Measurements from ENCODE around the gene PGF.

Gene PGF

DNA sequence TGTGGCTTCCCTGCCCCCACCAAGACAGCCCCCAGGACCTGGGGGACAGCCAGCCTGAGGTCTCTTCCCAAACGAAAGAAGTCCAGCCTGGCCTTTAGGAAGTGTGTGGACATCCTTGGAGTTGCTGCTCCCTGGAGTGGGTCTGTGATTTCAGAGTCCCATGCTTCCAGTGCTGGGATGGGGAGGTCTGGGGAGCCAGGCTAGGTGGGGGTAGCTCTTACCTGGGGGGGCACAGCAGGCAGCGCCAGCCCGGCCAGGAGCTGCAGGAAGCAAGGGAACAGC is 509 bp downstream of the PGF start:
- Histone ChIP-seq H3K4me3 (replicated peaks; ENCODE audit: insufficient read depth, low read length) (no peak overlapping the region), H3K27me3 (ENCODE audit: insufficient read depth, poor library complexity, severe bottlenecking) (no peaks in the 10 kb centered on the region), H3K27ac (replicated peaks) (no peak overlapping the region)
- DNase-seq (ENCODE audit: low read depth in 1 of 2, low spot score in 1 of 2) = no peak
- TF ChIP-seq GABPA (IDR thresholded peaks at IDR 0.05; ENCODE audit: low read depth) (no peak), POLR2AphosphoS5 (IDR thresholded peaks at IDR 0.05; ENCODE audit: low read depth) (no peak), SPI1 (IDR thresholded peaks at IDR 0.05; ENCODE audit: borderline replicate concordance, low read depth) (no peak)
- TF ChIP-seq, protein P1, sequence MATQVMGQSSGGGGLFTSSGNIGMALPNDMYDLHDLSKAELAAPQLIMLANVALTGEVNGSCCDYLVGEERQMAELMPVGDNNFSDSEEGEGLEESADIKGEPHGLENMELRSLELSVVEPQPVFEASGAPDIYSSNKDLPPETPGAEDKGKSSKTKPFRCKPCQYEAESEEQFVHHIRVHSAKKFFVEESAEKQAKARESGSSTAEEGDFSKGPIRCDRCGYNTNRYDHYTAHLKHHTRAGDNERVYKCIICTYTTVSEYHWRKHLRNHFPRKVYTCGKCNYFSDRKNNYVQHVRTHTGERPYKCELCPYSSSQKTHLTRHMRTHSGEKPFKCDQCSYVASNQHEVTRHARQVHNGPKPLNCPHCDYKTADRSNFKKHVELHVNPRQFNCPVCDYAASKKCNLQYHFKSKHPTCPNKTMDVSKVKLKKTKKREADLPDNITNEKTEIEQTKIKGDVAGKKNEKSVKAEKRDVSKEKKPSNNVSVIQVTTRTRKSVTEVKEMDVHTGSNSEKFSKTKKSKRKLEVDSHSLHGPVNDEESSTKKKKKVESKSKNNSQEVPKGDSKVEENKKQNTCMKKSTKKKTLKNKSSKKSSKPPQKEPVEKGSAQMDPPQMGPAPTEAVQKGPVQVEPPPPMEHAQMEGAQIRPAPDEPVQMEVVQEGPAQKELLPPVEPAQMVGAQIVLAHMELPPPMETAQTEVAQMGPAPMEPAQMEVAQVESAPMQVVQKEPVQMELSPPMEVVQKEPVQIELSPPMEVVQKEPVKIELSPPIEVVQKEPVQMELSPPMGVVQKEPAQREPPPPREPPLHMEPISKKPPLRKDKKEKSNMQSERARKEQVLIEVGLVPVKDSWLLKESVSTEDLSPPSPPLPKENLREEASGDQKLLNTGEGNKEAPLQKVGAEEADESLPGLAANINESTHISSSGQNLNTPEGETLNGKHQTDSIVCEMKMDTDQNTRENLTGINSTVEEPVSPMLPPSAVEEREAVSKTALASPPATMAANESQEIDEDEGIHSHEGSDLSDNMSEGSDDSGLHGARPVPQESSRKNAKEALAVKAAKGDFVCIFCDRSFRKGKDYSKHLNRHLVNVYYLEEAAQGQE (IDR thresholded peaks at IDR 0.05; ENCODE audit: insufficient replicate concordance, low read depth) = no peak
- TF ChIP-seq, protein P2, sequence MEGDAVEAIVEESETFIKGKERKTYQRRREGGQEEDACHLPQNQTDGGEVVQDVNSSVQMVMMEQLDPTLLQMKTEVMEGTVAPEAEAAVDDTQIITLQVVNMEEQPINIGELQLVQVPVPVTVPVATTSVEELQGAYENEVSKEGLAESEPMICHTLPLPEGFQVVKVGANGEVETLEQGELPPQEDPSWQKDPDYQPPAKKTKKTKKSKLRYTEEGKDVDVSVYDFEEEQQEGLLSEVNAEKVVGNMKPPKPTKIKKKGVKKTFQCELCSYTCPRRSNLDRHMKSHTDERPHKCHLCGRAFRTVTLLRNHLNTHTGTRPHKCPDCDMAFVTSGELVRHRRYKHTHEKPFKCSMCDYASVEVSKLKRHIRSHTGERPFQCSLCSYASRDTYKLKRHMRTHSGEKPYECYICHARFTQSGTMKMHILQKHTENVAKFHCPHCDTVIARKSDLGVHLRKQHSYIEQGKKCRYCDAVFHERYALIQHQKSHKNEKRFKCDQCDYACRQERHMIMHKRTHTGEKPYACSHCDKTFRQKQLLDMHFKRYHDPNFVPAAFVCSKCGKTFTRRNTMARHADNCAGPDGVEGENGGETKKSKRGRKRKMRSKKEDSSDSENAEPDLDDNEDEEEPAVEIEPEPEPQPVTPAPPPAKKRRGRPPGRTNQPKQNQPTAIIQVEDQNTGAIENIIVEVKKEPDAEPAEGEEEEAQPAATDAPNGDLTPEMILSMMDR (IDR thresholded peaks at IDR 0.05; ENCODE audit: insufficient read depth, low read length) = no peak

DNA sequence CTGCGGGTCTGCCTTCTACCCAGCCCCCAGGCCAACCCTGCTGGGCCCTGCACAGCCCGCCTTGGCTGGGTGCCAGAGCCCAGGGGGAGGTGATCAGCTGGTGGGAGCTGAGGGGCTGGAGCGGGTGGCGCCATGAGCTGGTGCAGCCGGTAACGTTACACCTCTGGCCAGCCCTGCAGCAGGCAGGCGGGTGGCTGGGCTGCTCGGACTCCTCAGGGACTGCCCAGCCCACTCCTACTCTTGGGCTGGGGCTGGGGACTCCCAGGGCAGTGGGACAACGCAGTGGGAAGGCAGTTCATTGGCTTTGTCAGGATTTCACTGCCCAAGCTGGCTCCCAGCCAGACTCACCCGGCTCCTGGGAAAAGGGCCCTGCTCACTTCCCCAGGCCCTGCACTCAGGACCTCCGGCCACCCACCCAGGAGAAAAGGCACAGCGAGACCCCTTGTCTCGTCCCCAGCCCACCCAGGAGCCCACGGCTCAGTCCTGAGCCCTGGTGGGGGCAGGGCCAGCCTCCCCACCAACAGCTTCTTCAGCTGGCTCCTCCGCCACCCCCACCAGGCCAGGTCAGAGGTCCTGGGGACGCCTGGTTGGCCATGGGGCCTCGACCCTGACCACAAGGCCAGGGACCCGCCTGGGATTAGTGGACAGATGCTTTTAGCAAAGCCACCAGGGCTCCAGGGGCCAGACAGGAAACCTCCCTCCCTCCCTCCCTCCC is 1.0 kb downstream of the PGF start:
- Histone ChIP-seq H3K4me3 (replicated peaks; ENCODE audit: insufficient read depth, low read length) (no peak overlapping the region), H3K27ac (replicated peaks) (no peak overlapping the region), H3K27me3 (ENCODE audit: insufficient read depth, poor library complexity, severe bottlenecking) (no peaks in the 10 kb centered on the region)
- DNase-seq (ENCODE audit: low read depth in 1 of 2, low spot score in 1 of 2) = no peak
- TF ChIP-seq POLR2AphosphoS5 (IDR thresholded peaks at IDR 0.05; ENCODE audit: low read depth) (no peak), SPI1 (IDR thresholded peaks at IDR 0.05; ENCODE audit: borderline replicate concordance, low read depth) (no peak), GABPA (IDR thresholded peaks at IDR 0.05; ENCODE audit: low read depth) (no peak)
- TF ChIP-seq, protein P1 (IDR thresholded peaks at IDR 0.05; ENCODE audit: insufficient replicate concordance, low read depth) = no peak
- TF ChIP-seq, protein P2 (IDR thresholded peaks at IDR 0.05; ENCODE audit: insufficient read depth, low read length) = no peak

DNA sequence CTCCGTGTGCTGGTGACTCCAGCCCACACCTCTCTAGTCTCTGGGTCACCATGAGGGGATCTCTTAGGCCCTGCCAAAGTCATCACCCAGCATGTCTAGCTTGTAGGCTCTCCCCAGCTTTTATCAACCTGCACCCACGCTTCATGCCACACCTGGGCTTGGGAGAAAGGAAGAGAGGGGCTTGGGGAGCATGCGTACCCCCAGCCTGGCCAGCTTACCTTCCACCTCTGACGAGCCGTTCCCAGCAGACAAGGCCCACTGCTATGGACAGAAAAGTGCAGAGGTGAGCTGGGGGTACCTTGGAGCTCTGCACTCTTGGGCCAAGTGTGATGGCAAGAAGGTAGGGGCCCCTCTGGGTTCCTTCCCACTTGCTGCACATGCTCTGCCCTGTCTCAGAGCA is 1.7 kb downstream of the PGF start:
- DNase-seq (ENCODE audit: low read depth in 1 of 2, low spot score in 1 of 2) = no peak
- no peak overlapping the region for H3K27ac ChIP-seq (replicated peaks)
- H3K4me3 ChIP-seq (replicated peaks; ENCODE audit: insufficient read depth, low read length) = no peak overlapping the region
- TF ChIP-seq SPI1 (IDR thresholded peaks at IDR 0.05; ENCODE audit: borderline replicate concordance, low read depth) = no peak
- TF ChIP-seq GABPA (IDR thresholded peaks at IDR 0.05; ENCODE audit: low read depth) = no peak
- TF ChIP-seq, protein P2 (IDR thresholded peaks at IDR 0.05; ENCODE audit: insufficient read depth, low read length) = no peak
- TF ChIP-seq, protein P1 (IDR thresholded peaks at IDR 0.05; ENCODE audit: insufficient replicate concordance, low read depth) = no peak
- TF ChIP-seq POLR2AphosphoS5 (IDR thresholded peaks at IDR 0.05; ENCODE audit: low read depth) = no peak
- H3K27me3 ChIP-seq (ENCODE audit: insufficient read depth, poor library complexity, severe bottlenecking) = no peaks in the 10 kb centered on the region

All from HL-60 (cell line).